ENCODE measurements around the gene CD160. TPM values are rescaled to one million over a fixed set of nuclear protein-coding genes. Genes with fewer than 3 reads are reported as not detected.

CD160 gene
- total RNA-seq, 1 experiment from 2014 or later, result not detected

GRCh38 chr1:145692785-145693443, 26.4 kb upstream of the CD160 start:
- no TSS peak for BruUV-seq (replicated peaks)
- intact Hi-C loops (cut with micrococcal nuclease), result no loop called here

GRCh38 chr1:145695821-145696629, 23.3 kb upstream of the CD160 start:
- H3K4me1 Mint-ChIP-seq (ENCODE audit: insufficient read depth, unreplicated experiment), result peaks cover 4% of the 10 kb centered on the region
- CTCF ChIA-PET, result interaction anchor here (0.7 kb wide), 1 partner anchor 85 kb away, joined by 3 read pairs; no protein-coding TSS in a partner anchor

More at GRCh38 chr1:145692785-145693443, 26.4 kb upstream of the CD160 start:
- ChIA-PET CTCF (interaction anchor here (0.6 to 1.1 kb wide), 2 partner anchors 12 to 28 kb away, joined by 3 to 6 read pairs; no protein-coding TSS in a partner anchor), POLR2A (interaction anchor here (1.3 to 3.3 kb wide), 2 partner anchors 10 to 13 kb away, joined by 3 to 11 read pairs; partner anchors contain the start of gene PDZK1)
- Mint-ChIP-seq H3K4me1 (ENCODE audit: insufficient read depth, unreplicated experiment) (peaks cover 21% of the 10 kb centered on the region), H3K9me3 (ENCODE audit: unreplicated experiment) (no peaks in the 10 kb centered on the region), H3K36me3 (ENCODE audit: insufficient read depth, unreplicated experiment) (no peaks in the 10 kb centered on the region), H3K27me3 (ENCODE audit: insufficient read depth, unreplicated experiment) (no peaks in the 10 kb centered on the region), H3K27ac (ENCODE audit: low read depth, unreplicated experiment) (no peak overlapping the region), H3K4me3 (ENCODE audit: unreplicated experiment) (no peak overlapping the region)
- TF ChIP-seq CTCF (IDR thresholded peaks at IDR 0.05; ENCODE audit: unreplicated experiment), result no peak
- peak; percentile 25 for DNase-seq (ENCODE audit: unreplicated experiment)

GRCh38 chr1:145696630-145696960, 22.7 kb upstream of the CD160 start:
- H3K36me3 Mint-ChIP-seq (ENCODE audit: insufficient read depth, unreplicated experiment), result no peaks in the 10 kb centered on the region

More at GRCh38 chr1:145695821-145696629, 23.3 kb upstream of the CD160 start:
- intact Hi-C loops (cut with micrococcal nuclease), result no loop called here
- no peaks in the 10 kb centered on the region for H3K36me3 Mint-ChIP-seq (ENCODE audit: insufficient read depth, unreplicated experiment)
- no peak for TF ChIP-seq CTCF (IDR thresholded peaks at IDR 0.05; ENCODE audit: unreplicated experiment)
- H3K27me3 Mint-ChIP-seq (ENCODE audit: insufficient read depth, unreplicated experiment), result no peaks in the 10 kb centered on the region
- no peaks in the 10 kb centered on the region for H3K9me3 Mint-ChIP-seq (ENCODE audit: unreplicated experiment)
- H3K4me3 Mint-ChIP-seq (ENCODE audit: unreplicated experiment), result no peak overlapping the region
- H3K27ac Mint-ChIP-seq (ENCODE audit: low read depth, unreplicated experiment), result no peak overlapping the region
- POLR2A ChIA-PET, result no interaction called here
- no TSS peak for BruUV-seq (replicated peaks)
- DNase-seq (ENCODE audit: unreplicated experiment), result no peak

More at GRCh38 chr1:145696630-145696960, 22.7 kb upstream of the CD160 start:
- Mint-ChIP-seq H3K4me1 (ENCODE audit: insufficient read depth, unreplicated experiment) (no peaks in the 10 kb centered on the region), H3K27me3 (ENCODE audit: insufficient read depth, unreplicated experiment) (no peaks in the 10 kb centered on the region), H3K9me3 (ENCODE audit: unreplicated experiment) (no peaks in the 10 kb centered on the region), H3K4me3 (ENCODE audit: unreplicated experiment) (no peak overlapping the region), H3K27ac (ENCODE audit: low read depth, unreplicated experiment) (no peak overlapping the region)
- intact Hi-C loops (cut with micrococcal nuclease), result no loop called here
- DNase-seq (ENCODE audit: unreplicated experiment), result no peak
- ChIA-PET POLR2A (no interaction called here), CTCF (no interaction called here)
- BruUV-seq (replicated peaks), result no TSS peak
- no peak for TF ChIP-seq CTCF (IDR thresholded peaks at IDR 0.05; ENCODE audit: unreplicated experiment)

Data from MCF 10A (cell line).